GM19395 (cell line): ENCODE data around the gene LRRTM1.

Source experiments
- ATAC-seq: cut with Tn5 transposase; IDR thresholded peaks from one replicate; pipeline ENCODE4 v1.9.1; 2021; ENCODE audit warnings: mild to moderate bottlenecking, moderate library complexity; ENCODE audit not compliant: unreplicated experiment

LRRTM1 gene

GRCh38 chr2:80252294-80252986 is 52.1 kb downstream of the LRRTM1 start:
- ATAC-seq, result no peak
